NOMO-1 treated with dmso at 0.1 percent for 144 hours (cell line): ENCODE data around the gene GATB.

Experiments
- DNase-seq: peaks from one replicate; lab custom pipeline; 2025; ENCODE audit not compliant: unreplicated experiment; lab: John Stamatoyannopoulos, UW

The GATB gene

GRCh38 chr4:151700566-151701316, 60.1 kb downstream of the GATB start:
- DNase-seq: no peak

DNA sequence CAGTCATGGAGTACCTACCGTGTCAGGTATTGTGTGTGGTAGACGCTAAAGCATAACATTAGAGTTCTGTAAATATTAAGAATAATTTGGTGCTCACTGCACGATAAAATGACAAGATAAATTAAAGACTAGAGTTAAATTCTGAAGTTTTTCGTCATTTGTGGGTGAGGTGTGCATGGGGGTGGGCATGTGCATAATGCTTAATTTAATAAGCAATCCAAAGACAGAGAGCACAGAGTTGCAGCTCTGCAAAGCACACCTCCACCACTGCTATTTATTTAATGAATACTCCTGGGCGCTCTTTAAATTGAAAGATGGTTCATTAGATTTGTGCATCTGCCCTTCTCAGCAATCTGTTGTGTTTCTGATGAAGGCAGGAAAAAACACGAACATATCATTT, 62.6 kb downstream of the GATB start:
- DNase-seq: no peak

- no peak for DNase-seq
Observed at GRCh38 chr4:151694961-151695720, 65.7 kb downstream of the GATB start.

- DNase-seq: no peak
Observed at GRCh38 chr4:151692821-151693673, 67.8 kb downstream of the GATB start.

- no peak for DNase-seq
Observed at GRCh38 chr4:151692443-151692782, 68.4 kb downstream of the GATB start.

GRCh38 chr4:151691639-151692442, 69.0 kb downstream of the GATB start:
- no peak for DNase-seq

GRCh38 chr4:151690876-151691275, 69.9 kb downstream of the GATB start:
- no peak for DNase-seq

DNA sequence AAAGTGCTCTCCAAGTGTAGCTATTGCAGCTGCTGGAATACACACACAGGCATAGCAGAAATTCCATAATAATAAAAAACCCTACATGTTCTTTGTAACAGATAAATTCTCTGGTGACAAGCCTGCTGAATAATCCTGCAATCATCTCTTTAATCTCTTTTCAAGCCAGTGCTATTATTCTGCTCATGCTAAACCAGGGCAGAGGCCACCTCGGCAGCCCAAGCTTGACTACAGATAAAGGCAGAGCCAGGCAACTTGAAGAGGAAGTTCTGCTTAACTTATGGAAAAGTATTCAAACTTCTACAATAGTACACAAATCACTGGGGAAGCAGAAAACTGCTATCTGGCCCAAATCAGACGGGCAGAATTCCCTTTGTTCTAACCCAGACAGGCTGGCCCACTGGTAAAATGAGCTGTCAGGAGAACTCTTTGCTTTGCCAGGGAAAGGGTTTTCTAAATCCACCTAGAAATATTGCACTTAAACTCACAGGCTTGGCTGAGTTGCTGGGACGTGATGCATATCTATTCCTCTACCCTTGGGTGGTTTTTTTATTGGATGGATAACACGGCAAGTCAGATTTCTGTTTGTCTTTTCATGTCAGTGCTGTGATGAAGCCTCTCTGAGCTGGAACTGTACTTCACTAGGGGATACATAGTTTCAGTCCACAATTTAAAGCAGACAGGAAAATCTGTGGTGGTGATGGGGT, 70.5 kb downstream of the GATB start:
- DNase-seq: no peak

DNA sequence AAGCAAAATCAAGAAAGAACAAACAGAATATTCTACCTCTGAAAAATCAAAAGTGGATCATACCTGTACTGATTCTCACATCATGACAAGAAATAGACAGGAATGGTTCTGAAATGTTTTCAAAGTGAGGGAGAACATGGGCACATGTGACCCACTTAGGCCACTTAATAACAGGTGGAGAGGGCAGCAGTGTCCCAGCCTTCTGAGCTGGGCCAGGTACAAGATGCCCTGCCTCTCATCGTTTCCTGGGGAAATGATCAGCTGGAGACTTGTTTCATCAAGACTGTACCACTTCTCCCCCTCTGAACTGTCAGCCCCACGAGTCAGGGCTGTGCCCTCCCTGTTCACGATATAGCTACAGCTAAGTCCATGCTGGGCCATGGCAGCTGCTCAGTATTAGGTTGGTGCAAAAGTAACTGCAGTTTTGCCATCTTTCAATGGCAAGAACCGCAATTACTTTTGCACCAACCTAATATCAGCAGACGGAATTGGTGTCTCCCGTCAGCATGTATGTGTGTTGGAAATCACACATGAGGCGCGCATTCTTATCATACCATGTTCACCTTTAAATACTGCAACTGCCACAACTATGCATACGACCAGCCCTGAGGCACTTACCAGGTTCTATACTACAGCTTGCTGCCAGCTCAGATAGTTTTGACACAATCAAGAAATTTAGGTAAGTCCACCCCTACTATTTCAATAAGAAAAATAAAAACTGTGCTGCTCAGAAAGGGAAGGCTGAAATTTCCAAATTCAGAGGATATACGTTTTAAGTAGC, 71.4 kb downstream of the GATB start:
- no peak for DNase-seq

GRCh38 chr4:151688785-151689043, 72.1 kb downstream of the GATB start:
- no peak for DNase-seq

DNA sequence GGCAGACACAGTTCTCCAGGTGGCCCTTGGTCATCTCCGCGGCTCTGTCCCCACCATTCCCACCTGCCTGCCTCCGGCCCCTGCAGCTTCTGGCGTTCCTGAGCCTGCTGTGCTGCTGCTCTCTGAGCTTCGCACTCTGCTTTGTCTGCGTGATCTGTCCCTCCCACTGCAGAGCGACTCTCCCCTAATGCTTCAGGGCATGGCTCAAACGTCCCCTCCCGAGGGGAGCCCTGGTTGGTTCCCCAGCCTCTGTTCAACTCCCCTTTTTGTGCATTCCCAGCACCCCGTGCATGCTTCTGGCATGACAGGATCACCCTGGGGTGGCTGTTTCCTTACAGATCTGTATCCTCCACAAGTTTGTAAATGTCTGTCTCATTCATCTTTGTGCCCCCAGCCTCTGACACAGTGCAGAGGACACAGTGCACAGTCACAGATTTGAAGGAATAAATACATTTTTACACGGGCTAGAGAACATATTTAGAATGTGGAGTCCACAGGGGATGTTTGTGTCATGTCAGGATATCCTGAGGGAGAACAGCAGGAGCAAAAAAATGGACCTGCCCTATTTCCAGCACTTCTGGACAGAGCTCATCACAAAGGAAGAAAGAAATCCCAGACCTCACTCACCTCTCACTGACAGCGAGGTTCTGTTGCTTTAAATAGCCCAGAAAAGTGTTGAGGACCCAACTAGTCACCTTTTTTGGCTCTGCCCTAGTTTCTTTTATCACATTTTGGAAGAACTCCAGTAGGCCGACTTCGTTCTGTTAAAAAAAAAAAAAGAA, 72.6 kb downstream of the GATB start:
- no peak for DNase-seq

DNA sequence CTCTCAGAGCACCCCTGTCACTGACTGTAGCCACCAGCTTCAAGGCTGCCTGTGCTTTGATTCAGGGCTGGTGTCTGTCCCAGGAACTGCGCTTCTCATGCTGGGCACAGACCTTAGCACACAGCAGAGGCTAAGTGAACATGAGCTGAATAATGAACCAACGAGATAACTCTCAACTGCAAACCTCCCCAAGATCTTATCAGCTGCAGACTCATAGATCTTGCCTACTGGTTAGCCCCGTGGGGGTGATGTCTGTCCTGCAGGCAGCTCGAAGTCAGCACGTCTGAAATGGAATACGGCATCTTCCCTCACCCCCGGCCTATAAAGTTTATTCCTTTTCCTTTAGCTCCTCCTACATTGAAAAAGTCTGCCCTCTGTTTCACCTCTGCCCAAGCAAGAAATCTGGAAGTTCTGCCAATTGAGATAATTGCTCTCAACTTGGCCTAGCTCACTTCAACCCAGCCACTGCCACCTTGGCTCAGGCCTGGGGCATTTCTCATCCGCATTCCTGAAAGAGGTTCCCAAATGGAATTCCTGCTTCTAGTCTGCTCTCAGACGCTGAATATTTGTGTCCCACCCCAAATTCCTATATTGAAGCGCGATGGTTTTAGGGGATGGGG, 73.7 kb downstream of the GATB start:
- DNase-seq: no peak

DNA sequence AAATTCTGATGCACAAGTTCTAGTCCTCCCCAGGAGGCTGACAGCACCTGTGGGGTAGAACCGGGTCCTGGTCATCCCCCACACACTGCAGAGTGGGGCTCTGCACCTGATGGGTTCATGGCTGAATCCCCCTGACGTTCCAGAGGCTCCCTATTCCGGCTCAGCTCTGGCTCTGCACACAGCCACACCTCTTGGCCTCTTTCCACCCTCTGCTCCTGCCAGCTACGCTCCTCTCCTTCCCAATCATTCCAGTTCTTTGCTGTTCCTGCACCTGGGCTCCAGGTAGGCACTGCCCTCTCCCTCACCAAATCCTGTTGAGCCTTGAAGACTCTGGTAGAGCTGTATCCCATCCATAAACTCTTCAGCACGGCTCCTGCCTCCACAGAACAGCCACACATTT, 75.5 kb downstream of the GATB start:
- DNase-seq: no peak

- DNase-seq: no peak
Observed at GRCh38 chr4:151681085-151681484, 79.7 kb downstream of the GATB start.

GRCh38 chr4:151679231-151679630, 81.6 kb downstream of the GATB start:
- no peak for DNase-seq

DNA sequence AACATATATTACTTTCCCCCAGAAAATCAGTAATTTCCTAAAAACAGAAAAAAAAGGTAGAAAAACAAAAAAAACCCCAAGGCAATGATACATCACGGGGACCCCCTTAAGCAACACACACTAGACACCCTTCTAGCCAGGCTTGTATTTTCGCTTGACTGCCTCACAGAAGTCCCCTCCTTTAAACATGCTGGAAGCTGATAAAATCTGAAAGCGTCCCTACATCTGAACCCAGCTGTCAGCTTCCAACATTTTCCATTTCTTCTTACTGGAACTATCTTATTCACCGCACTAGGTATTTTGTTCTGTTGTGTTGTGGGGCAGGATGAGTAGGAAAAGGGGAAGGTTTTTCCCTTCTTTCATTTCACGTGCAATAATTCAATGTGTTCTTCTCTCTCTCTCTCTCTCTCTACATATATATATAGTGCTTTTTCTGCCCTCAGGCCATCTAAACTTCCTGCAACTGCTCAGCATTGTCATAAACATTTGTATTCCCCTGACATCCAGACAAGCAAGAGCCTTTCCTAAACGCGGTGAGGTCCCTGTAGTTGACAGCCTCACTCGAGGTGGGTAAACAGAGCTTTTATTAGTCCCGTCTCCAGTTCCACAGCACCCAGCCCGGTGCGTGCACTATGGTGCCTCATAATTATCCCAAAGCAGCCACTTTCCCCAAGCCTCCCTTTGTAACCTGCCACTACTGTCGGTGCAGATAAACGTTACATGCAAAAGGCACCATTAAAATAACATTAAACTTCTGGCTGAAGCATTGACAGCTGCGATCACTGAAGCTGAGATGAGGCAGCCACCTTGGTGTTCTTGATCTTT, 82.5 kb downstream of the GATB start:
- no peak for DNase-seq

DNA sequence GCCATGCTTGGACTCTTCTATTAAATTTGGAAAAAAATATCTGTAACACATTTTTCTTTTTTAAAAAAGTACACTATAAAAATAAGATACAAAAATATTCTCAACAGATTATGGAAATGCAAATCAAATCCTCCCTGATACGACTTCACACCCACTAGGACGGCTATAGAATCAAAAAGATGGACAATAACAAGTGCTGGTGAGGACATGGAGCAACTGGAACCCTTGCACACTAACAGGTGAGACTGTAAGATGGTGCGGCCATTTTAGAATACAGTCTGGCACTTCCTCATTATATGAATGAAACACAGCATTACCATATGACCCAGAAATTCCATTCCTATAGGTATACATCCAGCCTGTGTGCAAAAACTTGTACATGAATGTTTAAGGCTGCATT, 83.6 kb downstream of the GATB start:
- no peak for DNase-seq

DNA sequence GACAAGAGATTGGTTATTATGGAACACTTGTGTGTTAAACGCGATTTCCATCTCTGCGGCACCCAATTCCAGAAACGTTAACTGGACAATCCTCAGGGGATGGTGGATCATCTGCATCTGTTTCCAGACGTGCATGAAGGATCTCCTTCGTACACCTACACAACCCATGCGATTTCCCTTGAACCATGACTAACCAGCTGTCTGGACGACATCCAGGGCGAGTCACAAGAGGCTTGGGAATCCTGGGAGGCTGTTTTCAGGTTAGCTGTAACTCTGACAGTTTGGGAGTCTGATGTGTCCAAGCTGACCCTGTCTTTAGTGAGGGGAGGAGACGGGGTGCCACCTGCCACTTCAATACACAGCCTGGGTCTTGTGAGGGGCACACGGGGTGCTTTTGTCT, 84.5 kb downstream of the GATB start:
- DNase-seq: no peak
